Osteocyte (in vitro differentiated cells): ENCODE data around the gene TTLL8. TPM values are rescaled to one million over a fixed set of nuclear protein-coding genes. Genes with fewer than 3 reads are reported as not detected.
A peak's percentile ranks its signal among the peaks of the same experiment; 100 is the strongest.

ENCODE experiments used
- DNase-seq: peaks from one replicate; pipeline ENCODE4 v3.0.0; 2021; ENCODE audit warnings: mixed read lengths; ENCODE audit not compliant: unreplicated experiment; ENCODE audit errors: extremely low spot score
- H3K27ac Mint-ChIP-seq: one replicate; pipeline ENCODE4 v1.8.0; 2021; ENCODE audit warnings: mild to moderate bottlenecking, mixed read lengths; ENCODE audit not compliant: unreplicated experiment
- H3K27me3 Mint-ChIP-seq: one replicate; pipeline ENCODE4 v1.8.0; 2021; ENCODE audit warnings: mixed read lengths; ENCODE audit not compliant: unreplicated experiment
- H3K36me3 Mint-ChIP-seq: one replicate; pipeline ENCODE4 v1.8.0; 2021; ENCODE audit warnings: mixed read lengths; ENCODE audit not compliant: unreplicated experiment
- H3K4me1 Mint-ChIP-seq: one replicate; pipeline ENCODE4 v1.8.0; 2021; ENCODE audit warnings: mixed read lengths; ENCODE audit not compliant: unreplicated experiment
- H3K4me3 Mint-ChIP-seq: one replicate; pipeline ENCODE4 v1.8.0; 2021; ENCODE audit warnings: mild to moderate bottlenecking, moderate library complexity, mixed read lengths; ENCODE audit not compliant: unreplicated experiment
- H3K9me3 Mint-ChIP-seq: one replicate; pipeline ENCODE4 v1.8.0; 2021; ENCODE audit warnings: mixed read lengths; ENCODE audit not compliant: unreplicated experiment
- total RNA-seq: library from RNA; stranded (reverse); gene quantifications from 2 replicates; pipeline ENCODE4 v1.2.1, GENCODE V29; 2021
- TF ChIP-seq, protein P1 (sequence below): fragments of 200-600 bp; sonication (generic); IDR thresholded peaks from 2 replicates; pipeline ENCODE4 v1.5.0; 2021; ENCODE audit warnings: antibody characterized with exemption, mild to moderate bottlenecking, moderate library complexity

Gene TTLL8
- total RNA-seq, 1 donor from 2014 or later: not detected

DNA sequence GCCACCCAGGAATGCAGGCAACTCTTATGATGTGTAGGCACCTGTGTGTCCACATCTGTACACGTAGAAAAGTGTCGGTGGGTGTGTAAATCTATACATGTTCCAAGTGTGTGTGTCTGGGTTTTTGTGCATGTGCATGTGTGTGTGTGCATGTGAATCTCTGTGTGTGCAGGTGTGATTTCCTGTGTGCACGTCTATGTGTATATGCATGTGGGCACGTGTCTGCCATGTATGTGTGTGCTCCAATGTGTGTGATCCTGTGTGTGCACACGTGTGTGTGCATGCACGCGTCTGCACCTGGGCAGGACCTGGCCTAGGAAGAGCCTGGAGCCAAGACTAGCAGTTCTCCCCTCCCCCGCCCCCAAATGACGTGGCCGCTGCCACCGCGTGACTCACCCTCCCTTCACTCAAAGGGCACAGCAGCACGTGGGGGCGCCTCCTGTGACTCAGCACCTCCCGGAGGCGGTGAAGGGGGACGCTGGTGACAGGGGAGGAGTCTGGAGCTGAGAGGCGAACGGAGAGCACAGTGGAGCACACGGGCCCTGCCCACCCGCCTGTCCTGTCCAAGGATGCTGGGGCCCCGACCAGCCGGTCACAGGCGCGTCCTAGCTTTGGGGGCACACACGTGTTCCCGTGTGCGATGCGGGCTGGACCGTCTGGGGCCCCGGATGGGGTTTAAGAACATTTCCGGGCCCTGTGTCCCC lies 87.4 kb downstream of the TTLL8 start:
- Mint-ChIP-seq H3K36me3 (no peaks in the 10 kb centered on the region), H3K4me1 (peaks cover 28% of the 10 kb centered on the region)

GRCh38 chr22:49969751-49970527 lies 88.2 kb downstream of the TTLL8 start:
- Mint-ChIP-seq H3K27me3 (no peaks in the 10 kb centered on the region), H3K4me1 (peaks cover 24% of the 10 kb centered on the region), H3K4me3 (no peak overlapping the region), H3K27ac (no peak overlapping the region), H3K36me3 (no peaks in the 10 kb centered on the region), H3K9me3 (no peaks in the 10 kb centered on the region)
- TF ChIP-seq, protein P1, sequence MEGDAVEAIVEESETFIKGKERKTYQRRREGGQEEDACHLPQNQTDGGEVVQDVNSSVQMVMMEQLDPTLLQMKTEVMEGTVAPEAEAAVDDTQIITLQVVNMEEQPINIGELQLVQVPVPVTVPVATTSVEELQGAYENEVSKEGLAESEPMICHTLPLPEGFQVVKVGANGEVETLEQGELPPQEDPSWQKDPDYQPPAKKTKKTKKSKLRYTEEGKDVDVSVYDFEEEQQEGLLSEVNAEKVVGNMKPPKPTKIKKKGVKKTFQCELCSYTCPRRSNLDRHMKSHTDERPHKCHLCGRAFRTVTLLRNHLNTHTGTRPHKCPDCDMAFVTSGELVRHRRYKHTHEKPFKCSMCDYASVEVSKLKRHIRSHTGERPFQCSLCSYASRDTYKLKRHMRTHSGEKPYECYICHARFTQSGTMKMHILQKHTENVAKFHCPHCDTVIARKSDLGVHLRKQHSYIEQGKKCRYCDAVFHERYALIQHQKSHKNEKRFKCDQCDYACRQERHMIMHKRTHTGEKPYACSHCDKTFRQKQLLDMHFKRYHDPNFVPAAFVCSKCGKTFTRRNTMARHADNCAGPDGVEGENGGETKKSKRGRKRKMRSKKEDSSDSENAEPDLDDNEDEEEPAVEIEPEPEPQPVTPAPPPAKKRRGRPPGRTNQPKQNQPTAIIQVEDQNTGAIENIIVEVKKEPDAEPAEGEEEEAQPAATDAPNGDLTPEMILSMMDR: no peak
- DNase-seq: no peak

More for the DNA sequence above, 87.4 kb downstream of the TTLL8 start:
- H3K27ac Mint-ChIP-seq: peak overlapping the region; percentile 81
- peak; percentile 94 for DNase-seq
- H3K27me3 Mint-ChIP-seq: no peaks in the 10 kb centered on the region
- peak overlapping the region; percentile 63 for H3K4me3 Mint-ChIP-seq
- TF ChIP-seq, protein P1: no peak
- H3K9me3 Mint-ChIP-seq: no peaks in the 10 kb centered on the region

GRCh38 chr22:49968831-49969661 lies 89.1 kb downstream of the TTLL8 start:
- TF ChIP-seq, protein P1: no peak
- Mint-ChIP-seq H3K27me3 (no peaks in the 10 kb centered on the region), H3K4me3 (no peak overlapping the region), H3K36me3 (peaks cover under 1% of the 10 kb centered on the region), H3K9me3 (no peaks in the 10 kb centered on the region), H3K27ac (no peak overlapping the region), H3K4me1 (peaks cover 29% of the 10 kb centered on the region)
- no peak for DNase-seq

Other genes with a start within 250 kb of the TTLL8 start
- gene BRD1, start 230.4 kb downstream of the TTLL8 start, total RNA-seq: 34.3 and 40.6 TPM in 2 replicates
- gene ZBED4, start 204.5 kb downstream of the TTLL8 start, total RNA-seq: 17.2 and 17.3 TPM in 2 replicates
- 27.1 and 27.9 TPM in 2 replicates for gene ALG12, start 139.9 kb downstream of the TTLL8 start, total RNA-seq
- gene CRELD2, start 139.7 kb downstream of the TTLL8 start, total RNA-seq: 54.9 and 55.5 TPM in 2 replicates
- 18.6 TPM in 2 replicates for gene PIM3, start 97.5 kb downstream of the TTLL8 start, total RNA-seq
- gene IL17REL, start 45.5 kb downstream of the TTLL8 start, total RNA-seq: not detected in 2 replicates
- not detected in 2 replicates for gene MLC1, start 27.1 kb upstream of the TTLL8 start, total RNA-seq
- 0.97 and 1.4 TPM in 2 replicates for gene MOV10L1, start 31.7 kb upstream of the TTLL8 start, total RNA-seq
- gene PANX2, start 112.4 kb upstream of the TTLL8 start, total RNA-seq: 1.5 and 1.6 TPM in 2 replicates
- 24.3 and 25.9 TPM in 2 replicates for gene TRABD, start 127.6 kb upstream of the TTLL8 start, total RNA-seq
- gene SELENOO, start 142.7 kb upstream of the TTLL8 start, total RNA-seq: 23.9 and 25.0 TPM in 2 replicates
- gene TUBGCP6, start 186.7 kb upstream of the TTLL8 start, total RNA-seq: 52.5 and 55.7 TPM in 2 replicates
- 37.7 and 38.3 TPM in 2 replicates for gene HDAC10, start 193.0 kb upstream of the TTLL8 start, total RNA-seq
- 24.8 and 27.3 TPM in 2 replicates for gene MAPK12, start 203.4 kb upstream of the TTLL8 start, total RNA-seq
- gene MAPK11, start 212.1 kb upstream of the TTLL8 start, total RNA-seq: 6.4 and 6.9 TPM in 2 replicates
- 347 and 362 TPM in 2 replicates for gene PLXNB2, start 249.3 kb upstream of the TTLL8 start, total RNA-seq